Fibroblast of the conjunctiva (primary cell): ENCODE results near the gene NKPD1.

Source experiments
- DNase-seq: peaks from one replicate; pipeline ENCODE4 v3.0.0-alpha.2; 2010; ENCODE audit warnings: low read depth

Gene NKPD1, protein sequence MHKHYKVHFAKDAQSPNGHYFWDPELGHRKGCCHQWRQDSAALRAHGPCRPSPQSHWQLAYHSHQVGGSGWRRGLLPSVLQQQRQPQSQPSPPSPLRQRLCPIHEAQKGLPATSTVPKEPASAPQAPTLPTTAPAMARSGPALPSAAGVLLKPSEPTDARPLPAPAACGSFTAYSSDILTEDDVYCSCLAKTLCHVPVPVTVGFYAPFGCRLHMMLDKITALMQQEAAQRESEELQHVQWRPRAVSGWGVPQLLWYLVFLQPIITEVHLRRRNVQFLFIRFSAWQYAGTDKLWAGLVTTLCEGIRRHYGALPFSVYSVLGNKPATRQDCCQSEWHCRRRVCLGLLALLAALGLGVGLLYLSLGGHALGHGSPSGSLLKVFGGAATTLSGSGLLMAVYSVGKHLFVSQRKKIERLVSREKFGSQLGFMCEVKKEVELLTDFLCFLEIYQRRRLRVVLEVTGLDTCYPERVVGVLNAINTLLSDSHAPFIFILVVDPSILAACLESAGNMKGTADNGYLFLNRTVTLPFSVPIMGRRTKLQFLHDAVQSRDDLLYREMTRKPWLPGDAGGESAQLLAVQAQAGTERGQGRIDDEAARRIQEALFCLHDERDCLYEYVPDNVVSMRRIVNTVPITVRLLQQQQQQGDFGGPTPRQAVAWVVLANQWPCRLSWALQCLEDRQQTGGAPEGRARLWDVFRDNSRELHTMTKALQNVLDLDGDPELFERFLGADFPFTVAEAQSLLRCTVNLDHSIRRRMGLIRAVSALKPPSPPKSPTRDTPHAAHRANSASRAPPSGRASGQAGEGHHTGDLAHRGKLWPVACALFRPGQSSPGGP

DNA sequence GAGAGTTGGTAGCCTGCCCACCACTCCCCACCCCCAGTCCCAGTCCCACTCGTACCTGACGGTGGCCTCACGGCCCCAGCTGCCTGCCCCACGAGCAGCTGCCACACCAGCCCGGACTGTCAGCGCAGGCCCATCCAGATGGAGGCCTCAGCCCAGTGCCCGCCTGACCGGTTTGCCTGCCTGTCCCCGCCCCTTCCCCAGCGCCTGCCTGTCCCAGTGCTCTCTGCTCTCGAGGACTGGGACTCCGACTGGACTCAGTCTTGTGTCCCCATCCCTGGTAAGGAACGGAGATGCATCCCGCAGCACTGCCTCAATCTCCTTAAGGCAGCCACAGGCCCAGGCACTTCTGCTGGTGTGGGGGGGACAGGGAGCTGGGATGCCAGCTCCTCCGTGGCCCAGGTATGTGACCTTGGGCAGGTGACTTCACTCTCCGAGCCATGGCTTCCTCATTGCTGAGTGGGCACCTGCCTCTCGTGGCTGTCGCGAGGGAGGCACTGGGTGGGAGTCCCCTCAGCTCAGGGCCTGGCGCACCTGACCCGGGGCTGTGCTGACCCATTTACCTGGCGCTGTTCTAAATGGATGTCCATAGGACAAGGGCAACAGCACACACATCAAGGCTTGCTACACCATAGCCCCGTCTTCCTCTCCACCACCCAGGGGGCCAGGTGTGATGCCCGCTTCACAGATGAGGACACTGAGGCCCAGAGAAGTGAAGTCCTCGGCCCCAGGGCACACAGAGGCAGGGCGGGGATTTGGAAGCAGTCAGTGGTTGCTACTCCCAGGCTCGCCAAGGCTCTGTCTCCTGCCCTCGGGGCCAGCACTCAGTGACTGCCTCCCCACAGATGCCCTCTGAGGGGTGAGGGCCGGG lies at the start of gene NKPD1:
NKPD1 (minus strand) TSS at position 113 of the 868 bp plus-strand sequence. CDS start 832 bp downstream, outside the sequence.
- no peak for DNase-seq

DNA sequence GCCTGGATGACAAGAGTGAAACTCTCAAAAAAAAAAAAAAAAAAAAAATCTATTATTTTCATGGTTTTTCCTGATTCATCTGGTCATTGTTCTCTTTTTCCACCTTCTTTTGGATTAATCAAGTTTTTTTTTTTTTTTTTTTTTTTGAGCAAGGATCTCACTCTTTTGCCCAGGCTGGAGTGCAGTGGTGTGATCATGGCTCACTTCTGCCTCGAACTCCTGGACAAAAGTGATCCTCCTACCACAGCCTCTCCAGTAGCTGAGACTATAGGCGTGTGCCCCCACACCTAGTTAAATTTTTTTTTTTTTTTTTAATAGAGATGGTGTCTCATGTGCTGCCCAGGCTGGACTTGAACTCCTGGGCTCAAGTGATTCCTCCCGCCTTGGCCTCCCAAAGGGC lies 45.5 kb upstream of the NKPD1 start:
- no peak for DNase-seq

DNA sequence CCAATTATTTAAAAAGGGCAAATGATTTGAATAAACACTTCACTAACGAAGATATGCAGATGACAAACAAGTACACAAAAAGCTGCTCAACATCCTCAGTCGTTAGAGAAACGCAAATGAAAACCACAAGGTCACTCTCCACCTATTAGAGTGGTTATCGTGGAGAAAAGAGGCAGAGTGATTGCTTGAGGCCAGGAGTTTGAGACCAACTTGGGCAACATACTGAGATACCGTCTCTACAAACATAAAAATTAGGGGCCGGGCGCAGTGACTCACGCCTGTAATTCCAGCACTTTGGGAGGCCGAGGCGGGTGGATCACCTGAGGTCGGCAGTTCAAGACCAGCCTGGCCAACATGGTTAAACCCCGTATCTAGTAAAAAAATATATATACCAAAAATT lies 45.0 kb upstream of the NKPD1 start:
- no peak for DNase-seq

DNA sequence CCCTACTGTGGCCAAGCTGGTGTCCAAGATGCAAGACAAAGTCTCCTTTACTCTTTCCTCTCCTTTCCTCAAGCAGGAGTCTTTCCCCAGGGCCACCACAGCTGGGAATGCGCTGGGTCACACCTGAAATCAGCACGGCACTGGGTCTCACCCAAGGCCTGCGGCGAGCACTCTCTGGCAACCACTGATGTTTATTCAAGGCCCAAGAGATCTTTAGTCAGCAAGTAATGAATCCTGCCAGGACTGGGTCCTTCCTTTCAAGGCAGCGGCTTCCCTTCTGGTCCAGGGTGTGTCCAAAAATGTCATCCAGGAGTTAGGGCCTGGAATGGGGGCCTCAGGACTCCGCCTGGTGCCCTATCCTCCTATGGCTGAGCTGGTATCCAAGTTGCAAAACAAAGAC lies 41.9 kb upstream of the NKPD1 start:
- DNase-seq, result no peak

DNA sequence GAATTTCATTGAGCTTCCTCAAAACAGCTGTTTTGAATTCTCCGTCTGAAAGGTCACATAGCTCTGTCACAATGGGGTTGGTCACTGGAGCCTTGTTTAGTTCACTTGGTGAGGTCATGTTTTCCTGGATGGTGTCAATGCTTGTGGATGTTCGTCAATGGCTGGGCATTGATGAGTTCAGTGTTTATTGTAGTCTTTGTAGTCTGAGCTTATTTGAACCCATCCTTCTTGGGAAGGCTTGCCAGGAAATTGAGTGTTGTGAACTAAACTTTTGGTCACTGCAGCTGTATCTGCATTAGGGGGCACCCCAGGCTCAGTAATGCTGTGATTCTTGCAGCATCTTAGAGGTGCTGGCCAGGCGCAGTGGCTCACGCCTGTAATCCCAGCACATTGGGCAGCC lies 39.8 kb upstream of the NKPD1 start:
- peak; percentile 26 for DNase-seq

DNA sequence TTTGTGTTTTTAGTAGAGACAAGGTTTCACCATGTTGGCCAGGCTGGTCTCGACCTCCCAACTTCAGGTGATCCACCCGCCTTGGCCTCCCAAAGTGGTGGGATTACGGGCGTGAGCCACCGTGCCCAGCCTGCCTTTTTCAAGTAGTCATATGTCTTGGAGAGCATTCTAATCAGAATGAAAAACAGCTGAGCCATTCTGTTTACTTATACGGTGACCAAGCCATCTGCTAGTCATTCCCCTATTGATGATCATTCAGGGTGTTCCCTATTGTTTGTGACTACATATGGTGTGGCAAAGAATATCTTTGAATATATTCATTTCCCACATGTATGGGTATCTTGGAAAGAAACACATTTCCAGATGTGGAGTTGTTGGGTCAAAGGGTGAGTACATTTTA lies 35.0 kb upstream of the NKPD1 start:
- DNase-seq, result peak; percentile 6

DNA sequence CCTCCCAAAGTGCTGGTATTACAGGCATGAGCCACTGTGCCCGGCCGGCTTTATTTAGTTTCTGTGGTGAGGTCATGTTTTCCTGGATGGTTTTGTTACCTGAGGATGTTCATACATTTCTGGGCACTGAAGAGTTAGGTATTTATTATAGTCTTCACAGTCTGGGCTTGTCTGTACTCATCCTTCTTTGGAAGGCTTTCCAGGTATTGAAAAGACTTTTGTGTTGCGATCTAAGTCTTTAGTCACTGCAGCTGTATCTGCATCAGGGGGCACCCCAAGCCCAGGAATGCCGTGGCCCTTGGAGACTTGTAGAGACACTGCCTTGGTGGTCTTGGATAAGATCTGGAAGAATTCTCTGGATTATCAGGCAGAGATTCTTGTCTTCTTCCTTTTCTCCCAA lies 30.6 kb upstream of the NKPD1 start:
- no peak for DNase-seq

DNA sequence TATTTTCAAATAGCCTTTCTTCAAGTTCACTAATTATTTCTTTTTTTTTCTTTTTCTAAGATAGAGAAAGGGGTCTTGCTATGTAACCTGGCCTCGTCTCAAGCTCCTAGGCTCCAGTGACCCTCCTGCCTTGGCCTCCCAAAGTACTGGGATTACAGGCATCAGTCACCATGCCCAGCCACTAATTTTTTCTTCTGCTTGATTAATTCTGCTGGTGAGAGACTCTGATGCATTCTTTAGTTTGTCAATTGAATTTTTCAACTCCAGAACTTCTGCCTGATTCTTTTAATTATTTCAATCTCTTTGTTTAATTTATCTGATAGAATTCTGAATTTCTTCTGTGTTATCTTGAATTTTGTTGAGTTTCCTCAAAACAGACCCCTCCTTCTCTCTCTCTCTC lies 29.2 kb upstream of the NKPD1 start:
- DNase-seq, result no peak

DNA sequence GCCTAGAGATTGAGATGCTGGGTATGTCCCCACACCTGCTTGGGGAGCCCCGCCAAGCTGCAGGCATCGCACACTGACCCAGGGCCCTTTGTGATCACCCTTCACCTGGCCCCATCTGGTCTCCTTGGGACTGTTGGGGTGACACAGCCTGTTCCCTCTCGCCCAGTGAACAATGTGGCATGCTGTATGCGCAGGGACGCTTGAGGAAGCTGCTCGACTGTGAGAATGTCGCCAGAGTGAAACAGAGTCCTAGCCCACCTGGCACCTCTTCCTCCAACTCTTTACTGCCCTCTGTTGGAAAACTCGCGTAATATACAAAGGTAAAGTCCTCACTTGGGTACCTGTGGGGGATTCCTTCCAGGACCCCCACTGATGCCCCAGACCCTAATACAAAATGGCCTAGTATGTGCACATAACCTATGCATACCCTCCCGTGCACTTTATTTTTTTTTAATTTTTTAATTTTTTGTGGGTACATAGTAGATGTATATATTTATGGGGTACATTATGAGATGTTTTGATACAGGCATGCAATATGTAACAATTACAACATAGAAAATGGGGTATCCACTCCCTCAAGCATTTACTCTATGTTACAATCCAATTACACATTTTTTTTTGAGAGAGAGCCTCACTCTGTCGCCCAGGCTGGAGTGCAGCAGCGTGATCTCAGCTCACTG lies 26.8 kb upstream of the NKPD1 start:
- DNase-seq, result no peak

DNA sequence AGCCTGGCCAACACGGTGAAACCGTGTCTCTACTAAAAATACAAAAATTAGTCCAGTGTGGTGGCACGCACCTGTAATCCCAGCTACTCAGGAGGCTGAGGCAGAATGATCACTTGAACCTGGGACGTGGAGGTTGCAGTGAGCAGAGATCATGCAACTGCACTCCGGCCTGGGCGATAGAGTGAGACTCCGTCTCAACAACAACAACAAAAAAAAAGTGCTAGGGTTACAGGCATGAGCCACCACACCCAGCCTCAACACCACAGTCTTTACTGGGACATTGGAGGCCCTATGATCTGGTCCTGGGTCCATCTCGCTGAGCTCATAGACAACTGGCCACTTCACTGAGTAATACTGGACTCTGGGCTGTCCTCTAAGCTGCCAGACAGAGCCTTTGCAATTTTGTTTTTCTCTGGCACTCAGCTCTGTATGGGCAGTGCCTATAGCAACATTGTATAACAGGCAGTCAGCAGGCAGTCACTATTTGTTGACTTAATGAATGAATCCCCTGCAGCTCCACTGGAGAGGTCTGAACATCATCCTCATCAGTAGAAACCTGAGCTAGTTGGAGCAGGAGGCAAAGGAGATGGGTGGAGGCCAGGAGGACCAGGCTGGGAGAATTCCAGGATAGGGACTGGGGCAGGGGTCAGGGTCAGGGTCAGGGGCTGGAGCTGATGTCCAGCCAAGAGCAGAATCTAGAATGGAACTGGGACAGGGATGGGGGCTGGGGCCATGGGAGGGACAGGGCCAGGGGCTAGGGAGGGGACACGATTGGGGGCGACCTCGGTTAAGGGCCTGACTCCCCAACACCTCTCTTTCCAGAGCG lies 25.9 kb upstream of the NKPD1 start:
- DNase-seq, result no peak

DNA sequence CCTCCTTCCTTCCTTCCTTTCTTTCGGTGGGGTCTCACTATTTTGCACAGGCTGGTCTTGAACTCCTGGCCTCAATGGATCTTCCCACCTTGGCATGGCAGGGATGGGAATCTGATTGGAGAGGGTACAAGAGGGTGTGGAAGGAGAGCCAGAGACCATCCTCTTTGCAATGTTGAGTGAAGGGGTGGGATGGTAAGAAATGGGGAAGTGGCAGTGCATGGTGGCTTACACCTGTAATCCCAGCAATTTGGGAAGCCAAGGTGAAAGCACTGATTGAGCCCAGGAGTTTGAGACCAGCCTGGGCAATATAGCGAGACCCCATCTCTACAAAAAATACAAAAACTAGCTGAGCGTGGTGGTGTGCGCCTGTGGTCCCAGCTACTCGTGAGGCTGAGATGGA lies 23.3 kb upstream of the NKPD1 start:
- DNase-seq, result no peak

DNA sequence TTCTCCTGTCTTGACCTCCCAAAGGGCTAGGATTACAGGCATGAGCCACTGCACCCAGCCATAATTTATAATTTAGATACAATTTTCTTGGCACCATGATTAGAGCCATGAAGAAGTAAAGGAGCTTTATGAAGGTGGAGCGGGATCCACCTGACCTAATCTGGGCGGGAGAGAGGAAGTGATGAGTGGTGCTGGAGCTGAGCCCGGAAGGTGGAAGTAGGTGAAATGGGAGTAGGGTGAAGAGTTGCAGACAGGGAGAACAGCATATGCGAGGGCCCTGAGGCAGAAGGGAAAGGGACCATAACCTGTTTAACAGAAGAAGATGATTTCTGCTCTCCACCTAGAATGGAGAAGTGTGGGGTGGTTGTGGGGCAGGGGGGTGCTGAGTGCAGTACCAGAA lies 22.0 kb upstream of the NKPD1 start:
- DNase-seq, result no peak

DNA sequence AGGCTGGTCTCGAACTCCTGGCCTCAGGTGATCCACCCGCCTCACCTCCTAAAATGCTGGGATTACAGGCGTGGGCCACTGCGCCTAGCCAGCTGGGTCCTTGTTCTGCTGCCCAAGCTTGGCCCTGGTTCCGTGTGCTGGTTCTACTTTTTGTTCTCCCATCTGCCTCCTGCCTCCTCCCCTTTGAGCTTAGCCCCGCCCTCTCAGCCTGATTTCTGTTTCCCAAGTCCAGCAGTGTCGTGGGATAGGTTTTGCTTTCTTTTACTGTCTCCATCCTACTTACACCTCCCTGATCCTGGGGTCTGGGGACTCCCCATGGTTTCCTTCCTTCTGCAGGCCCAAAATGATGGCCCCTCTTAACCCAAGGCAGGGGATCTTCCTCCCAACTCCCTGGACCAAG lies 20.2 kb upstream of the NKPD1 start:
- DNase-seq, result no peak

DNA sequence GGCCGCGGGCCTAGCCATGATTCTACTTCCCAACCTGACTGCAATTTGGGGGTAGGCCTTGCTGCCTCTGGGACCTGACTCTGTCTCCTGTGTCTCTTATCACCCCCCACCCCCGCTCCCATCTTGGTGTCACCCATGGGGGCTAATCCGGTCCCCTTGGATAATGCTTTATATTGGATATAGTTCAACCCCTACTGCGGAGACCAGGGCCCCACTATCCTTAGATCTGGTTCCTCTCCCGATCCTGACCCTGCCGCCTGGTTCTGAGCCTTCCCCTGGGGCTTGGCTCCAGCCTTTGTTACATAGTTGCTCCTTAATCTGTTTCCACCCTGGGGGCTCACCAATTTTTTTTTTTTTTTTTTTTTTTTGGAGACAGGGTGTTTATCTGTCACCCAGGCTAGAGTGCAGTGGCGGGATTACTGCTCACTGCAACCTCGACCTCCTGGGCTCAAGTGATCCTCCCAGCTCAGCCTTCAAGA lies 19.1 kb upstream of the NKPD1 start:
- no peak for DNase-seq

DNA sequence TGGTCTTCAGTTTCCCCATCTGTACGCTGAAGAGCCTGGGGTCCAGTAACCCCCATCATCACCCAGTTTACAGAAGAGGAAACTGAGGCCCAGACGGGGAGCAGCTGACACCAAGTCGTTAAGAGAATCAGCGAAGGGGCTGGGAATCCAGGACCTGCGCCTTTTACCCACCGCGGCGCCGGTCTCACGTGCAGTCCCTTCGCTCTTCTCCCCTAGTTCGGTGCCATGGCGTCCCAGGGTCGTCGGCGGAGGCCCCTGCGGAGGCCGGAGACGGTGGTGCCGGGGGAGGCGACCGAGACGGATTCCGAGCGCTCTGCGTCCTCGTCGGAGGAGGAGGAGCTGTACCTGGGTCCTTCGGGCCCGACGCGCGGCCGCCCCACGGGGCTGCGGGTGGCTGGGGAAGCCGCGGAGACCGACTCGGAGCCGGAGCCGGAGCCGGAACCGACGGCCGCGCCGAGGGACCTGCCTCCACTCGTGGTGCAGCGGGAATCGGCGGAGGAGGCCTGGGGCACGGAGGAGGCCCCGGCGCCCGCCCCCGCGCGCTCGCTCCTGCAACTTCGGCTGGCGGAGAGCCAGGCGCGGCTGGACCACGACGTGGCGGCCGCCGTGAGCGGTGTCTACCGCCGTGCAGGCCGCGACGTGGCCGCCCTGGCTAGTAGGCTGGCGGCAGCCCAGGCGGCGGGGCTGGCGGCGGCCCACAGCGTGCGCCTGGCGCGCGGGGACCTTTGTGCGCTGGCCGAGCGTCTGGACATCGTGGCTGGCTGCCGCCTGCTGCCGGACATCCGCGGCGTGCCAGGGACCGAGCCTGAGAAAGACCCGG lies 18.5 kb upstream of the NKPD1 start:
- DNase-seq, result no peak

DNA sequence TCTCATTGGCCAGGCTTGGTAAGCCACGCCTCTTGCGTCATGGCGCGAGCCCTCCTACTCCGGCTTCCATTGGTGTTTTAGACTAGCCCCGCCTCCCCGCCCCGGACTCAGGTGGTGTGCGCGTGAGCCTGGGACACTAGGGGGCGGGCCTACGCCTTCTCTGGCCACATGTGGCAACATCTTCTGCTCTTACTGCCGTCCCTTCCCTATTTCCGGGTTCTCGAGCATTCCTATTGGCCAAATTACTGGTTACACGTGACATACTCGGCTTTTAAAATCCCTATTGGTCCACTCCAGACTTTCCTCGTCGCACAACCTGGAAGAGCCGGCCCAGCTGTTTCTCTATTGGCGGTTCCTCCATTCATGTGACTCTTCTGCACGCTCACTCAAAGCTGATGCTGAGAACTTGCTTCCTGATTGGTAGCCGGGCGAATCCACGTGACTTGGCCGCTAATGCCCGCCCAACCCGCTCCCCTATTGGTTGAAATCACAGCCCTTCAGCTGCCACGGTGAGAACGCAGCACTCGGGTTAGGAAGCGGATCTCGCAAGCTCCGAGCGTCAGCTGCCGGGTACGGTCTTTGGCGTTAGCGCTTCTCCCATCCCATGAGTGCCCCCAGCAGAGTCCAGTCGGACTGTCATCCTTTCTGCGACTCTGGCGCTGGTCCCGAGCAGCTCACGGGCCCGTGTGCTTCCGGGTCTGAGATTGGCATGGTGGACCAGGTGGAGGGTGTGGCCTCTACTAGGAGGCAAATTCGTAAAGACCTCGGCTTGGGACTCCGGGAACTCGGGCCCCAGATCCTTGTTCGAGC lies 17.7 kb upstream of the NKPD1 start, which contains the start of gene BLOC1S3:
BLOC1S3 (plus strand) TSS at position 523 of the 810 bp plus-strand sequence. CDS start 513 bp downstream, outside the sequence.
- DNase-seq, result peak; percentile 100

DNA sequence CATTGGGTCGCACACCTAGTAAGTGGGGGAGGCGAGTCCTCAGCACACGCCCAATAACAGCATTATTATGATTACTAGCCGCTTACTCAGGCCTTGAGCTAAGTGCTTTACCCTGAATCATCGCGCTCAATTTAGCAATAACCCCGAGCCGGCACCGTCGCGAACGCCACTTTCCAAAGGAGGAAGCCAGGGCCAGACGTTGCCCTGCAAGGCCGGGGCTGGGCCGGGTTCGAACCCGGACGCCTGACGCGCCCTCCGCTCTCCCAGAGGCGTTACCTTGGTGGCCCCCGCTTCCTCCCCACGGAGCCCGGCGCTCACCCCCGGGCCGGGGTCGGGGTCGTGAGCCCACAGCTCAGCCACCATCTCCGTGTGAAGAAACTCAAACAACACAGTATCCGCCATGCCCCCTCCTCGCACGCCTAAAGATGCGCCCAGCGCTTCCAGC lies 17.1 kb upstream of the NKPD1 start, which contains the start of gene TRAPPC6A:
TRAPPC6A (minus strand) TSS at position 421 of the 445 bp plus-strand sequence; CDS start at position 402, 19 bp downstream.
- no peak for DNase-seq

DNA sequence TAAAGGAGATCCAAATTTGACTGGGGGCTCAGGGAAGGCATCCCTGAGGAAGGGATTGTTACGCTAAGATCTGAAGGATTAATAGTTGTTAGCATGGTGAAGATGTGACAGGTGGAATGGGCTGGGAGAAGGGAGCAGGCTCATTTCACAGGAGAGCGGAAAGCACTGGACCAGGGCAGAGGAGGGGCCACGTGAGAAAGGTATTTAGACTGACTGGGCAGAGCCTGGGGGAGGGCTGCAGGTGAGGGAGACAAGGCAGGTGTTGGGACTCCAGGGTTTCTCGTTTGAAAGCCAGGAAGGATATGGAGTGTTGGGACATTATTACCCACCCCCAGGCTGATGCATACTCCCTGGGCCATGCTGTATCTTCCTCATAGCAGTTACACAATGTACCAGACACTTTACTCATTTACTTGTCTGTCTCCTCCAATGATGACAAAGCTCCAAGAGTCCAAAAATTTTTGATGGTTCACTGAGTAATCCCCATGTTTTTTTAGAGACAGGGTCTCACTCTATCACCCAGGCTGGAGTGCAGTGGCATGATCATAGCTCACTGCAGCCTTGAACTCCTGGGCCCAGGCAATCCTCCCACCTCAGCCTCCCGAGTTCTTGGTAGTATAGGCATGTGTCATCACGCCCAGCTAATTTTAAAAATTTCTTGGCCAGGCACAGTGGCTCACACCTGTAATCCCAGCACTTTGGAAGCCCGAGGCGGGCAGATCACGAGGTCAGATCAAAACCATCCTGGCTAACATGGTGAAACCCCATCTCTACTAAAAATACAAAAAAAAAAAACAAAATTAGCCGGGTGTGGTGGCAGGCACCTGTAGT lies 14.9 kb upstream of the NKPD1 start:
- no peak for DNase-seq
